Measurements from ENCODE around the gene LZTR1.

LZTR1 gene

GRCh38 chr22:20988573-20989322 lies 6.7 kb downstream of the LZTR1 start:
- H3K4ac ChIP-seq (ENCODE audit: low read depth in 1 of 2, low read length in 2 of 2) = no peak overlapping the region
- no peak overlapping the region for H3K14ac ChIP-seq (ENCODE audit: low read length in 2 of 2)
- H3K9ac ChIP-seq (ENCODE audit: low read length) = no peak overlapping the region
- peaks cover 77 to 78% of the 10 kb centered on the region in 2 experiments for H3K36me3 ChIP-seq (ENCODE audit: control insufficient read depth in 1 of 2, insufficient read depth in 2 of 2, low read depth in 1 of 2, low read length in 2 of 2)
- H2BK12ac ChIP-seq (ENCODE audit: low read length in 2 of 2) = no peak overlapping the region
- H3K18ac ChIP-seq (ENCODE audit: low read depth in 1 of 2, low read length in 2 of 2) = no peak overlapping the region
- no peak overlapping the region for H4K91ac ChIP-seq (ENCODE audit: low read length)
- H2AFZ ChIP-seq (ENCODE audit: low read depth, low read length) = no peak overlapping the region
- peaks cover 38% of the 10 kb centered on the region for H3K79me1 ChIP-seq (replicated peaks; ENCODE audit: low read length, poor library complexity, severe bottlenecking)
- no peak for DNase-seq
- H2BK15ac ChIP-seq (ENCODE audit: low read depth, poor library complexity, severe bottlenecking) = no peak overlapping the region
- no peak overlapping the region for H3K4me3 ChIP-seq (ENCODE audit: insufficient read depth in 1 of 2, low read depth in 1 of 2, low read length in 2 of 2)
- H2BK5ac ChIP-seq (ENCODE audit: low read depth, low read length, poor library complexity, severe bottlenecking) = no peak overlapping the region
- H3K4me1 ChIP-seq (ENCODE audit: control insufficient read depth, insufficient read depth, low read depth, low read length) = peaks cover 8% of the 10 kb centered on the region
- H4K8ac ChIP-seq (ENCODE audit: low read length) = no peak overlapping the region
- no peak overlapping the region for H3K27ac ChIP-seq (ENCODE audit: low read length, poor library complexity, severe bottlenecking)
- H3K23ac ChIP-seq (ENCODE audit: low read length in 2 of 2) = no peak overlapping the region
- no peak overlapping the region for H3K4me2 ChIP-seq (ENCODE audit: low read length, poor library complexity, severe bottlenecking)
- no peak overlapping the region for H2BK120ac ChIP-seq (ENCODE audit: low read depth, low read length)
- H3K27me3 ChIP-seq (ENCODE audit: control insufficient read depth in 1 of 2, insufficient read depth in 1 of 2, low read length in 2 of 2) = no peaks in the 10 kb centered on the region
- no peaks in the 10 kb centered on the region for H3K9me3 ChIP-seq (ENCODE audit: control insufficient read depth, low read length)
- WGBS = 93% methylated on average over 16 of the region's 16 CpGs
- no peak overlapping the region for H2AK5ac ChIP-seq (ENCODE audit: low read length, severe bottlenecking)

GRCh38 chr22:20989323-20990138 lies 7.4 kb downstream of the LZTR1 start:
- peaks cover 71 to 82% of the 10 kb centered on the region in 2 experiments for H3K36me3 ChIP-seq (ENCODE audit: control insufficient read depth in 1 of 2, insufficient read depth in 2 of 2, low read depth in 1 of 2, low read length in 2 of 2)
- WGBS = 85% methylated on average over 12 of the region's 17 CpGs
- H3K14ac ChIP-seq (ENCODE audit: low read length in 2 of 2) = no peak overlapping the region
- no peaks in the 10 kb centered on the region for H3K27me3 ChIP-seq (ENCODE audit: control insufficient read depth in 1 of 2, insufficient read depth in 1 of 2, low read length in 2 of 2)
- H3K79me1 ChIP-seq (replicated peaks; ENCODE audit: low read length, poor library complexity, severe bottlenecking) = peaks cover 31% of the 10 kb centered on the region
- no peak overlapping the region for H4K8ac ChIP-seq (ENCODE audit: low read length)
- H2BK5ac ChIP-seq (ENCODE audit: low read depth, low read length, poor library complexity, severe bottlenecking) = no peak overlapping the region
- no peak overlapping the region for H3K4ac ChIP-seq (ENCODE audit: low read depth in 1 of 2, low read length in 2 of 2)
- H2BK15ac ChIP-seq (ENCODE audit: low read depth, poor library complexity, severe bottlenecking) = no peak overlapping the region
- H3K4me1 ChIP-seq (ENCODE audit: control insufficient read depth, insufficient read depth, low read depth, low read length) = peaks cover 6% of the 10 kb centered on the region
- H2AFZ ChIP-seq (ENCODE audit: low read depth, low read length) = no peak overlapping the region
- DNase-seq = no peak
- H3K4me2 ChIP-seq (ENCODE audit: low read length, poor library complexity, severe bottlenecking) = no peak overlapping the region
- no peak overlapping the region for H4K91ac ChIP-seq (ENCODE audit: low read length)
- no peak overlapping the region for H3K9ac ChIP-seq (ENCODE audit: low read length)
- no peak overlapping the region for H2BK120ac ChIP-seq (ENCODE audit: low read depth, low read length)
- H3K4me3 ChIP-seq (ENCODE audit: insufficient read depth in 1 of 2, low read depth in 1 of 2, low read length in 2 of 2) = no peak overlapping the region
- no peaks in the 10 kb centered on the region for H3K9me3 ChIP-seq (ENCODE audit: control insufficient read depth, low read length)
- H3K18ac ChIP-seq (ENCODE audit: low read depth in 1 of 2, low read length in 2 of 2) = no peak overlapping the region
- no peak overlapping the region for H2BK12ac ChIP-seq (ENCODE audit: low read length in 2 of 2)
- H3K23ac ChIP-seq (ENCODE audit: low read length in 2 of 2) = no peak overlapping the region
- no peak overlapping the region for H3K27ac ChIP-seq (ENCODE audit: low read length, poor library complexity, severe bottlenecking)
- no peak overlapping the region for H2AK5ac ChIP-seq (ENCODE audit: low read length, severe bottlenecking)

GRCh38 chr22:20990184-20991180 lies 8.4 kb downstream of the LZTR1 start:
- Histone ChIP-seq H3K23ac (ENCODE audit: low read length in 2 of 2) (no peak overlapping the region), H2BK120ac (ENCODE audit: low read depth, low read length) (no peak overlapping the region), H3K4me3 (ENCODE audit: insufficient read depth in 1 of 2, low read depth in 1 of 2, low read length in 2 of 2) (no peak overlapping the region), H2BK5ac (ENCODE audit: low read depth, low read length, poor library complexity, severe bottlenecking) (no peak overlapping the region), H3K4ac (ENCODE audit: low read depth in 1 of 2, low read length in 2 of 2) (no peak overlapping the region), H3K9me3 (ENCODE audit: control insufficient read depth, low read length) (no peaks in the 10 kb centered on the region), H3K27me3 (ENCODE audit: control insufficient read depth in 1 of 2, insufficient read depth in 1 of 2, low read length in 2 of 2) (no peaks in the 10 kb centered on the region), H3K9ac (ENCODE audit: low read length) (no peak overlapping the region), H2BK12ac (ENCODE audit: low read length in 2 of 2) (no peak overlapping the region), H4K91ac (ENCODE audit: low read length) (no peak overlapping the region), H3K27ac (ENCODE audit: low read length, poor library complexity, severe bottlenecking) (no peak overlapping the region), H3K14ac (ENCODE audit: low read length in 2 of 2) (no peak overlapping the region), H3K36me3 (ENCODE audit: control insufficient read depth in 1 of 2, insufficient read depth in 2 of 2, low read depth in 1 of 2, low read length in 2 of 2) (peaks cover 76 to 85% of the 10 kb centered on the region in 2 experiments), H2AK5ac (ENCODE audit: low read length, severe bottlenecking) (no peak overlapping the region), H4K8ac (ENCODE audit: low read length) (no peak overlapping the region), H3K4me1 (ENCODE audit: control insufficient read depth, insufficient read depth, low read depth, low read length) (peaks cover 6% of the 10 kb centered on the region), H3K18ac (ENCODE audit: low read depth in 1 of 2, low read length in 2 of 2) (no peak overlapping the region), H2AFZ (ENCODE audit: low read depth, low read length) (no peak overlapping the region), H3K79me1 (replicated peaks; ENCODE audit: low read length, poor library complexity, severe bottlenecking) (peaks cover 26% of the 10 kb centered on the region), H2BK15ac (ENCODE audit: low read depth, poor library complexity, severe bottlenecking) (no peak overlapping the region), H3K4me2 (ENCODE audit: low read length, poor library complexity, severe bottlenecking) (no peak overlapping the region)
- WGBS = 91% methylated on average over 21 of the region's 21 CpGs
- no peak for DNase-seq
